Esophagus muscularis mucosa (tissue), 4 donors: ENCODE data around the gene TRMO. TPM values are rescaled to one million over a fixed set of nuclear protein-coding genes. Genes with fewer than 3 reads are reported as not detected.

Experiments used
- DNase-seq: peaks from one replicate; pipeline ENCODE4 v3.0.0-alpha.2; 2017; ENCODE audit errors: extremely low spot score
- H3K27ac ChIP-seq, 4 donors: fragments of 200-600 bp; sonication (generic); replicated peaks in 1 of 4; 1 replicate in 3 of 4; 2 replicates in 1 of 4; pipeline ENCODE4 v1.5.1; 2016 to 2019; ENCODE audit warnings: mild to moderate bottlenecking in 1 of 4
- H3K27me3 ChIP-seq, 4 donors: fragments of 200-600 bp; sonication (generic); one replicate each; pipeline versions ENCODE4 v1.5.1 to v1.6.0; 2016 to 2019
- H3K36me3 ChIP-seq, 4 donors: fragments of 200-600 bp; sonication (generic); one replicate each; pipeline ENCODE4 v1.5.1; 2016 to 2019
- H3K4me1 ChIP-seq, 4 donors: fragments of 200-600 bp; sonication (generic); one replicate each; pipeline ENCODE4 v1.5.1; 2016 to 2019
- H3K4me3 ChIP-seq, 4 donors: fragments of 200-600 bp; sonication (generic); 1 replicate in 2 of 4; 2 replicates in 2 of 4; pipeline ENCODE4 v1.5.1; 2016 to 2019; ENCODE audit warnings: mild to moderate bottlenecking in 4 of 4, moderate library complexity in 1 of 4
- H3K9me3 ChIP-seq, 4 donors: fragments of 200-600 bp; sonication (generic); 1 replicate in 3 of 4; 2 replicates in 1 of 4; pipeline ENCODE4 v1.5.1; 2016 to 2019
- CTCF ChIP-seq, 3 experiments: fragments of 200-600 bp in 2 of 3; fragments of 450-650 bp in 1 of 3; sonication (generic) in 2 of 3; IDR thresholded peaks; one replicate each; pipeline ENCODE4 v1.5.1; 2017 to 2019; ENCODE audit warnings: antibody characterized with exemption in 3 of 3, mild to moderate bottlenecking in 2 of 3, moderate library complexity in 1 of 3
- EP300 ChIP-seq: sonication (generic); formaldehyde crosslinking; IDR thresholded peaks from one replicate; pipeline ENCODE4 v1.6.1; 2017; ENCODE audit warnings: antibody characterized with exemption
- POLR2A ChIP-seq: fragments of 450-650 bp; IDR thresholded peaks from one replicate; pipeline ENCODE4 v1.6.1; 2017; ENCODE audit warnings: antibody characterized with exemption, moderate library complexity, mild to moderate bottlenecking, low read depth
- POLR2AphosphoS5 ChIP-seq, 2 donors: sonication (generic); formaldehyde crosslinking; IDR thresholded peaks; one replicate each; pipeline ENCODE4 v1.6.1; 2017; ENCODE audit warnings: antibody characterized with exemption in 2 of 2
- WGBS: methylation state at CpG from one replicate; pipeline ENCODE4 v1.1.5; 2018; 5-methylcytosine and 5-hydroxymethylcytosine counted together
- intact Hi-C: fragments of 100-400 bp; cut with DNase I; formaldehyde crosslinking; loops from one replicate; pipeline ENCODE4 v1.15.1; 2023
- total RNA-seq, 4 donors: library from RNA; depleted of rRNA; stranded (reverse); fragments of >200 nt; gene quantifications; one replicate each; pipeline versions ENCODE4 v1.1.0 to v1.2.1, GENCODE V29; 2016

TRMO gene
- total RNA-seq, 4 donors from 2014 or later: 16.6 to 22.7 (median 18.8) TPM

GRCh38 chr9:97906236-97906831, 16.0 kb downstream of the TRMO start:
- Histone ChIP-seq H3K36me3 (peaks cover 20 to 71% (median 55%) of the 10 kb centered on the region in 4 donors), H3K4me3 (no peak overlapping the region), H3K27me3 (no peaks in the 10 kb centered on the region), H3K4me1 (peaks cover 7 to 36% (median 16%) of the 10 kb centered on the region in 4 donors), H3K27ac (peak overlapping the region in 2 of 4 donors; percentile 7 to 20), H3K9me3 (no peaks in the 10 kb centered on the region)
- 78% methylated on average over 12 of the region's 12 CpGs for WGBS
- intact Hi-C loops: no loop called here
- TF ChIP-seq CTCF (IDR thresholded peaks at IDR 0.05) (no peak), EP300 (no peak), POLR2AphosphoS5 (IDR thresholded peaks at IDR 0.05) (no peak)
- no peak for DNase-seq

GRCh38 chr9:97905228-97905627, 17.1 kb downstream of the TRMO start:
- Histone ChIP-seq H3K36me3 (peaks cover 9 to 60% (median 46%) of the 10 kb centered on the region in 4 donors), H3K27ac (no peak overlapping the region), H3K4me1 (peaks cover 7 to 36% (median 20%) of the 10 kb centered on the region in 4 donors), H3K27me3 (no peaks in the 10 kb centered on the region), H3K4me3 (no peak overlapping the region), H3K9me3 (no peaks in the 10 kb centered on the region)
- intact Hi-C loops: no loop called here
- no peak for DNase-seq
- 82% methylated on average over 2 of the region's 2 CpGs for WGBS
- TF ChIP-seq POLR2A: no peak
- TF ChIP-seq POLR2AphosphoS5 (IDR thresholded peaks at IDR 0.05): no peak

GRCh38 chr9:97904725-97905124, 17.6 kb downstream of the TRMO start:
- H3K4me3 ChIP-seq: no peak overlapping the region
- 88% methylated on average over 9 of the region's 9 CpGs for WGBS
- H3K27ac ChIP-seq: no peak overlapping the region
- H3K9me3 ChIP-seq: no peaks in the 10 kb centered on the region
- H3K27me3 ChIP-seq: no peaks in the 10 kb centered on the region
- TF ChIP-seq POLR2A (no peak), CTCF (IDR thresholded peaks at IDR 0.05) (no peak), EP300 (no peak), POLR2AphosphoS5 (IDR thresholded peaks at IDR 0.05) (no peak)
- DNase-seq: peak; percentile 19
- H3K36me3 ChIP-seq: peaks cover 4 to 59% (median 43%) of the 10 kb centered on the region in 4 donors
- intact Hi-C loops: no loop called here
- peaks cover 7 to 33% (median 20%) of the 10 kb centered on the region in 4 donors for H3K4me1 ChIP-seq

- no peaks in the 10 kb centered on the region for H3K27me3 ChIP-seq
- 91% methylated on average over 1 of the region's 1 CpG for WGBS
- no peaks in the 10 kb centered on the region for H3K9me3 ChIP-seq
- no peak overlapping the region for H3K4me3 ChIP-seq
- intact Hi-C loops: no loop called here
- TF ChIP-seq POLR2AphosphoS5 (IDR thresholded peaks at IDR 0.05): no peak
- TF ChIP-seq POLR2A: no peak
- TF ChIP-seq CTCF (IDR thresholded peaks at IDR 0.05): no peak
- TF ChIP-seq EP300: no peak
- peaks cover 7 to 22% (median 20%) of the 10 kb centered on the region in 4 donors for H3K4me1 ChIP-seq
- peaks cover 4 to 51% (median 28%) of the 10 kb centered on the region in 4 donors for H3K36me3 ChIP-seq
- H3K27ac ChIP-seq: no peak overlapping the region
- no peak for DNase-seq
These were observed 19.1 kb downstream of the TRMO start for GRCh38 chr9:97903177-97903576.

- Histone ChIP-seq H3K36me3 (peaks cover 4 to 54% (median 26%) of the 10 kb centered on the region in 4 donors), H3K4me3 (no peak overlapping the region), H3K4me1 (peaks cover 0 to 7% (median 5%) of the 10 kb centered on the region in 4 donors), H3K27ac (no peak overlapping the region), H3K9me3 (no peaks in the 10 kb centered on the region), H3K27me3 (no peaks in the 10 kb centered on the region)
- intact Hi-C loops: loop anchor here (1.0 kb wide), 1 partner anchor 191 kb away; no protein-coding TSS in a partner anchor
- peak; percentile 26 for DNase-seq
- WGBS: 48% methylated on average over 5 of the region's 5 CpGs
- no peak for TF ChIP-seq EP300
- TF ChIP-seq POLR2A: no peak
- peak; percentile 61 to 80 (median 64) for TF ChIP-seq CTCF (IDR thresholded peaks at IDR 0.05)
- TF ChIP-seq POLR2AphosphoS5 (IDR thresholded peaks at IDR 0.05): no peak
These were observed 21.3 kb downstream of the TRMO start for GRCh38 chr9:97900738-97901565.
